ENCODE data around the gene SLC12A6. TPM values are rescaled to one million over a fixed set of nuclear protein-coding genes. Genes with fewer than 3 reads are reported as not detected.

Gene SLC12A6
- polyA plus RNA-seq, 2 of the 4 experiments (the other 2 are of a cell fraction), result 6.0 to 21.3 TPM

GRCh38 chr15:34262362-34262761 lies 75.2 kb downstream of the SLC12A6 start:
- FAIRE-seq (no peak), DNase-seq (ENCODE audit: low read depth in 1 of 2, low spot score in 1 of 2) (no peak), ATAC-seq (no peak)
- Histone ChIP-seq H3K4me2 (no peak overlapping the region), H3K4me1 (peaks cover 11% of the 10 kb centered on the region; the same call in 2 of the 3 replicates), H3K4me3 (no peak overlapping the region), H3K9me3 (no peaks in the 10 kb centered on the region), H3K27ac (no peak overlapping the region)
- ChIA-PET CTCF (interaction anchor here (1.0 to 2.7 kb wide), 5 partner anchors 8 to 106 kb away, joined by 3 to 9 read pairs (median 5); partner anchors contain the start of gene LPCAT4), POLR2A (no interaction called here)
- TF ChIP-seq EHF (CRISPR knock-in tag; IDR thresholded peaks at IDR 0.05) (no peak), HMGXB4 (CRISPR knock-in tag; IDR thresholded peaks at IDR 0.05; ENCODE audit: borderline replicate concordance) (no peak), SREBF2 (IDR thresholded peaks at IDR 0.05) (no peak), ATOH8 (CRISPR knock-in tag; IDR thresholded peaks at IDR 0.05; ENCODE audit: low read depth) (no peak), CHD2 (IDR thresholded peaks at IDR 0.05; ENCODE audit: low read length, partially characterized antibody) (no peak), CTCF (IDR thresholded peaks at IDR 0.05) (no peak), ZFP36 (IDR thresholded peaks at IDR 0.05; ENCODE audit: borderline replicate concordance, partially characterized antibody) (no peak), CBX8 (IDR thresholded peaks at IDR 0.05) (no peak), NFE2L2 (conservative IDR thresholded peaks at IDR 0.05; ENCODE audit: low read length) (no peak), FOSB (CRISPR knock-in tag; IDR thresholded peaks at IDR 0.05) (no peak), MAX (IDR thresholded peaks at IDR 0.05) (no peak), PBX3 (IDR thresholded peaks at IDR 0.05) (no peak), RFX5 (IDR thresholded peaks at IDR 0.05) (no peak), HEYL (CRISPR knock-in tag; IDR thresholded peaks at IDR 0.05) (no peak), NPAS2 (CRISPR knock-in tag; IDR thresholded peaks at IDR 0.05; ENCODE audit: borderline replicate concordance) (no peak)
- 92% methylated on average over 13 of the region's 13 CpGs for WGBS (ENCODE audit: missing lambda C conversion rate)

GRCh38 chr15:34259566-34259965 lies 78.0 kb downstream of the SLC12A6 start:
- Histone ChIP-seq H3K4me1 (no peaks in the 10 kb centered on the region), H3K4me3 (no peak overlapping the region), H3K9me3 (no peaks in the 10 kb centered on the region), H3K4me2 (no peak overlapping the region), H3K27ac (no peak overlapping the region)
- DNase-seq (ENCODE audit: low read depth in 1 of 2, low spot score in 1 of 2) (no peak), FAIRE-seq (no peak), ATAC-seq (no peak)
- POLR2A ChIA-PET, result no interaction called here
- CTCF ChIA-PET, result interaction anchor here (1.2 to 3.6 kb wide), 6 partner anchors 15 to 150 kb away, joined by 3 to 13 read pairs (median 4); partner anchors contain the start of gene SLC12A6
- TF ChIP-seq ELK1 (IDR thresholded peaks at IDR 0.05; ENCODE audit: low read depth, low read length), result no peak
- TF ChIP-seq MAFK (IDR thresholded peaks at IDR 0.05; ENCODE audit: partially characterized antibody), result no peak
- TF ChIP-seq ZFP36 (IDR thresholded peaks at IDR 0.05; ENCODE audit: borderline replicate concordance, partially characterized antibody), result no peak
- no peak for TF ChIP-seq PBX3 (IDR thresholded peaks at IDR 0.05)
- no peak for TF ChIP-seq HES2 (IDR thresholded peaks at IDR 0.05)
- TF ChIP-seq CHD2 (IDR thresholded peaks at IDR 0.05; ENCODE audit: low read length, partially characterized antibody), result no peak
- TF ChIP-seq KDM1A (IDR thresholded peaks at IDR 0.05; ENCODE audit: low read depth), result no peak
- TF ChIP-seq BHLHE40 (IDR thresholded peaks at IDR 0.05; ENCODE audit: low read depth, low read length), result no peak
- no peak for TF ChIP-seq POLR2A (IDR thresholded peaks at IDR 0.05; ENCODE audit: low read length)
- TF ChIP-seq EHF (CRISPR knock-in tag; IDR thresholded peaks at IDR 0.05), result no peak
- no peak for TF ChIP-seq HOXA7 (CRISPR knock-in tag; IDR thresholded peaks at IDR 0.05)
- TF ChIP-seq TFCP2L1 (CRISPR knock-in tag; IDR thresholded peaks at IDR 0.05), result no peak
- TF ChIP-seq MAX (IDR thresholded peaks at IDR 0.05), result no peak
- TF ChIP-seq MAZ (IDR thresholded peaks at IDR 0.05; ENCODE audit: borderline replicate concordance, low read depth, low read length), result no peak
- no peak for TF ChIP-seq JUNB (IDR thresholded peaks at IDR 0.05)
- no peak for TF ChIP-seq JUN (IDR thresholded peaks at IDR 0.05)
- no peak for TF ChIP-seq NFE2L2 (conservative IDR thresholded peaks at IDR 0.05; ENCODE audit: low read length)
- WGBS (ENCODE audit: missing lambda C conversion rate), result 84% methylated on average over 3 of the region's 3 CpGs
